SU-DHL-6 (cell line): ENCODE data around the gene SLC25A38.

Source experiments
- CTCF ChIP-seq: fragments of 200-600 bp; sonication (generic); IDR thresholded peaks from one replicate; pipeline ENCODE4 v1.5.1; 2017; ENCODE audit warnings: antibody characterized with exemption, mild to moderate bottlenecking, low read length, moderate library complexity; ENCODE audit not compliant: insufficient read depth, poor library complexity, severe bottlenecking
- EZH2phosphoT487 ChIP-seq: fragments of 200-600 bp; sonication (generic), shearing (Covaris generic); conservative IDR thresholded peaks from 2 replicates; pipeline ENCODE4 v1.6.1; 2018; ENCODE audit warnings: mild to moderate bottlenecking, antibody characterized with exemption, low read length, moderate library complexity, mixed read lengths

DNA sequence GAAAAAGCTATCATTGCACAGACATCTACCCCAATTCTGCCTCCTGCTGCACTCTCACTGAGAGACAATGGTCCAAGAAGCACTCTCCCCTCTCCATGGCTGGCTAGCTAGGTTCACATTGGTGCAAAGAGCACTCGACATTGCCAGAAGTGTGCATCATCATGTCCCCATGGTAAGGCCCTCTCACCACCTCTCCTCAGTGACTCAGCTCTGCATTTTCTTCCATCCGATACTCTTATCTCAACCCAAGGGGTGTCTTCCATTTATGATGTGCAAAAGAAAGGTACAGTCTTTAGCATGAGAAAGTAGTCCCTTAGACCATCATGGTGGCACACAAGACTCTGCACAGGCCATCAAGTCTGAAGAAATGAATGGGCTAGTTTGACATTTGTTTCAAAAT lies 37.4 kb downstream of the SLC25A38 start:
- no peak for TF ChIP-seq CTCF
- no peak for TF ChIP-seq EZH2phosphoT487
